Karpas-422 (cell line): ENCODE data around the gene CROCC. TPM values are rescaled to one million over a fixed set of nuclear protein-coding genes. Genes with fewer than 3 reads are reported as not detected.
"Not testable (repeated sequence)": the region's sequence is repeated elsewhere in the genome, so short reads cannot be mapped to it uniquely, and the experiment has no call there.

ENCODE experiments used
- DNase-seq: peaks from one replicate; pipeline ENCODE4 v3.0.0-alpha.2; 2015
- H2AFZ ChIP-seq: fragments of 200-600 bp; sonication (generic); 2 replicates; pipeline ENCODE4 v1.6.1; 2014; ENCODE audit warnings: antibody characterized with exemption, low read length, mixed read lengths
- H3K27ac ChIP-seq: fragments of 200-600 bp; sonication (generic); 2 replicates; pipeline ENCODE4 v1.5.1; 2014; ENCODE audit warnings: mild to moderate bottlenecking, low read length, moderate library complexity
- H3K27me3 ChIP-seq: fragments of 200-600 bp; sonication (generic); 2 replicates; pipeline ENCODE4 v1.6.1; 2014; ENCODE audit warnings: low read length, mixed read lengths
- H3K36me3 ChIP-seq: fragments of 200-600 bp; sonication (generic); 2 replicates; pipeline ENCODE4 v1.6.1; 2014; ENCODE audit warnings: low read length, mixed read lengths; ENCODE audit not compliant: insufficient read depth
- H3K4me1 ChIP-seq: fragments of 200-600 bp; sonication (generic); 2 replicates; pipeline ENCODE4 v1.6.1; 2014; ENCODE audit warnings: mild to moderate bottlenecking, low read length, mixed read lengths
- H3K4me2 ChIP-seq: fragments of 200-600 bp; sonication (generic); 2 replicates; pipeline ENCODE4 v1.6.1; 2014; ENCODE audit warnings: low read length, low read depth, mild to moderate bottlenecking; ENCODE audit not compliant: poor library complexity, severe bottlenecking
- H3K4me3 ChIP-seq: fragments of 200-600 bp; sonication (generic); 2 replicates; pipeline ENCODE4 v1.5.1; 2014; ENCODE audit warnings: mild to moderate bottlenecking, antibody characterized with exemption, low read length, mixed read lengths
- H3K79me2 ChIP-seq: fragments of 200-600 bp; sonication (generic); 2 replicates; pipeline ENCODE4 v1.6.1; 2014; ENCODE audit warnings: mild to moderate bottlenecking, low read length, mixed read lengths
- H3K9ac ChIP-seq: fragments of 200-600 bp; sonication (generic); 2 replicates; pipeline ENCODE4 v1.6.0; 2014; ENCODE audit warnings: low read length
- H3K9me2 ChIP-seq: fragments of 200-600 bp; sonication (generic), shearing (Covaris generic); replicated peaks from 2 replicates; pipeline ENCODE4 v1.6.0; 2014; ENCODE audit warnings: mild to moderate bottlenecking, low read length, moderate library complexity; ENCODE audit not compliant: insufficient read depth
- H3K9me3 ChIP-seq: fragments of 300-700, 200-600 bp; sonication (generic); 2 replicates; pipeline ENCODE4 v1.6.1; 2014; ENCODE audit warnings: low read length, mixed read lengths
- H4K20me1 ChIP-seq: fragments of 200-600 bp; sonication (generic); 2 replicates; pipeline ENCODE4 v1.6.1; 2014; ENCODE audit warnings: mild to moderate bottlenecking, antibody characterized with exemption, low read length, low read depth; ENCODE audit not compliant: insufficient read depth
- total RNA-seq: library from RNA; depleted of rRNA; stranded (reverse); fragments of >200 nt; shearing (Covaris generic); gene quantifications from 2 replicates; pipeline ENCODE4 v1.2.3, GENCODE V29; 2014; ENCODE audit warnings: low replicate concordance

Gene CROCC
- total RNA-seq, 1 experiment from 2014 or later: 12.1 TPM

DNA sequence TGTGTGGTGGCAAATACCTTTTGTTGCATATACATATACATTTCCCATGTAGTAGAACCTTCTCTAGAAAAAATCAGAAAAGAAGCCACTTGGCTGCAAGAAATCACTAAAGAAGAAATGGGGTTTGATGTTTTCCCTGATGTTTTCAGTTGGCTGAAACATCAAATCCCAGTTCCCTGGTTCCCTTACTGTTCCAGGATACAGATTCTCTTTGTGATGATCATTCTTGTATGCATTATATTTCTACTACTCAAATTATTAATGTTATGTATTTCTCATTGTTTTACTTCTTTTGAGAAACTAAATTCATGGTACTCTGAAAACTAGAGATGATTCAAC, 18.3 kb upstream of the CROCC start:
- Histone ChIP-seq H3K27me3 (no peaks in the 10 kb centered on the region), H3K9me3 (peaks cover 3% of the 10 kb centered on the region; the same call in 1 of the 2 replicates), H3K9ac (peak overlapping the region; percentile 74), H3K4me2 (peak overlapping the region; percentile 83), H3K4me1 (peaks cover 44% of the 10 kb centered on the region), H4K20me1 (no peaks in the 10 kb centered on the region), H3K79me2 (no peaks in the 10 kb centered on the region), H3K27ac (peak overlapping the region; percentile 87), H2AFZ (peak overlapping the region; percentile 85), H3K36me3 (no peaks in the 10 kb centered on the region), H3K9me2 (no peaks in the 10 kb centered on the region), H3K4me3 (peak overlapping the region; percentile 61)
- DNase-seq: no peak

DNA sequence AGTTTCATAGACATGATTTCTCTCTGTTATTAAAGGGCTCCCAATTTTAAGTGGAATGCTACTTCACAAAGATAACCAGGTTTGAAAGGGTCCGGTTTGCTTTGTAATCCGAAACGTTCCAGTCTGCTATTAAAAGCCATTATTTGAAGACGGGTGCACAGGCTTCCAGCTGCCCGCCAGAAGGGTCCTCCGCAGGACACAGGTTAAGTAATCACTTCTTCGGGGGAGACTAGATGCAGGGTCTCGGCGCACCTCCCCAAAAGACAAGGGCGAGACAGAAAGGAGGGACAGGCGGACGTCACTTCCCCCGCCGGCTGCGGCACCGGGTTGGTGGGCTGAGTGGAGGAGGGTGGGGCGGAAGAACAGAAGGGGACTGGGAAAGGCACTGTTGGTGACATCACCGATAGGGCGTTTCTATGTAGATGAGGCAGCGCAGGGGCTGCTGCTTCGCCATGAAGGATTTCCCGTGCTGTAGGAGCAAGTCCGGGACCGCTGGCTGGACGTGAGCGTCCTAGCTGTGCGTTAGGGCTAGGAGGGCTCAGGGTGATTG, 17.1 kb upstream of the CROCC start:
- Histone ChIP-seq H3K27me3 (no peaks in the 10 kb centered on the region), H3K4me3 (peak overlapping the region; percentile 61), H3K36me3 (no peaks in the 10 kb centered on the region), H3K9ac (peak overlapping the region; percentile 74), H4K20me1 (no peaks in the 10 kb centered on the region), H3K27ac (peak overlapping the region; percentile 87), H3K79me2 (no peaks in the 10 kb centered on the region), H3K4me2 (peak overlapping the region; percentile 83), H2AFZ (peak overlapping the region; percentile 24), H3K9me3 (peaks cover 3% of the 10 kb centered on the region; the same call in 1 of the 2 replicates), H3K4me1 (peaks cover 44% of the 10 kb centered on the region), H3K9me2 (no peaks in the 10 kb centered on the region)
- DNase-seq: peak; percentile 100

DNA sequence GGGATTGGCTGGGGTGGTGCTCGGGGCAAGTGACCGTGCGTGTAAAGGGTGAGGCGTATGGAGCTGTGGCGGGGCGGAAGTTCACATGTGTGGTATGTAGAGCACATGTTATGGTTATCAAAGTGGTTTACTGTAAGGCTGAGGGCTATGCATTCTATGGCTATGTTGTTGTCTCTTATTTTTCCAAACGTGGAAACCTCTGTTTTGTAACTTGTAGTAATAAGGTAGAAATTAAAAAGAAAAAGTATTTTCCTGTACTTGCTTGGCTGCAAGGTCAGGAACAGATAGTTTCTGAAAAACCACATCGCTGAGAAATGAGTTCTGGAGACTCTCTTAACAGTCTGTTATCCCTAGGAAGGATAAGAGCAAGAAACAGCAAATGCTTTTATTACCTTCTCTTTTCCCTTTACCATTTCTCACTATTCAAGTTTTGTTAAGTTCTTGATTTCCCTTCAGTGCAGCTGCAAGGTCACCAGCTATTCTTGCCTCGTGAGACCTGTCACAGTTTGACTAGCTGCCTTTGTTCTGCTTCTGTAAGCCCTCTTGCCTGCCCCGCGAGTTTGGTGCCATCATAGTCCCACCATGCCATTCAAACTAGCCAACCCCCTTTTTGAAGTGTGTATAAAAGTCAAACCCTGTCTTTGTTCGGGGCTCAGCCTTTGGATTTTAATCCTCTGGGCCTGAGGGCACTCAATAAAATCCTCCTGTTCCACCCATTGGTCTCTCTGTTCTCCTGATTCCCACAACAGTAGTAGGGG, 16.4 kb upstream of the CROCC start:
- Histone ChIP-seq H3K36me3 (no peaks in the 10 kb centered on the region), H3K4me3 (peak overlapping the region; percentile 61), H3K9me2 (no peaks in the 10 kb centered on the region), H4K20me1 (no peaks in the 10 kb centered on the region), H3K27ac (peak overlapping the region; percentile 87), H3K4me2 (peak overlapping the region; percentile 83), H3K9me3 (peaks cover 3% of the 10 kb centered on the region; the same call in 1 of the 2 replicates), H3K4me1 (peaks cover 44% of the 10 kb centered on the region), H3K27me3 (no peaks in the 10 kb centered on the region), H3K9ac (peak overlapping the region; percentile 74), H3K79me2 (no peaks in the 10 kb centered on the region), H2AFZ (0 out of 2 replicates have a peak overlapping the region, but pooled peaks have one; percentile 24)
- no peak for DNase-seq

DNA sequence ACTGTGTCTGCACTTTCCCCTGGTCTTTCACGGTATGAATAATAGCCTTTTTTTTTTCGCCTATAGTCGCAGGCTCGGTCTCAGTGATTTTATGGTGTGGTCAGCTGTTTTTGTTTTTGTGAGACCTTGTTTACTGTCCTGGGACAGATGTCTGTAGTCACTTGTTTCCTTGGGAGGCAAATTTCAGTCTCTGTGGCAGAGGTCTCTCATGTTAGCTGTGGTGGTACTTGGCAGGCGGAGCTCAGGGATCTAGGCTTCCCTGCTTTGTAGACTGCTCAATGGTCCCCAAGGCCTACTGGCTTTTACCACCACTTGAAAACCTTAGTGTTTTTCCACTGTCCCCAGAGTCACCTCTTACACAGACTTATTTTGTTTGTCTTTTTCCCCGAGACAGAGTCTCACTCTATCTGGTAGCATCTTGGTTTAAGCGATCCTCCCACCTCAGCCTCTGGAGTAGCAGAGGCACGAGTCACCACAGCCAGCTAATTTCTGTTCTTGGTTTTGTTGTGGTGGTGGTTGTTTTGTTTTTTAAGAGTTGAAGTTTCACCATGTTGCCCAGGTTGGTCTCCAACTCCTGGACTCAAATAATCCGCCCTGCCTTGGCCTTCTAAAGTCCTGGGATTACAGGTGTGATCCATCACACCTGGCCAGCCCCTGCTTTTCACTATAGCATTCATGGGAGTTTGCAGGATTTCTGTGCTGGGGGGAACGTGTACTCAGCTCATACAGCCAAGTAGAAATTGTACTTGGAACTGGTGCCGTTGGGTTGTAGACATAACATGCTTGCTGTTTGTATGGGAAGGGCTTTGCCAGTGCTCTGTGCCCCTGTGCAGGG, 15.6 kb upstream of the CROCC start:
- Histone ChIP-seq H3K9me2 (no peaks in the 10 kb centered on the region), H3K27me3 (no peaks in the 10 kb centered on the region), H3K9ac (peak overlapping the region; percentile 20), H3K4me3 (peak overlapping the region; percentile 3; the same call in 1 of the 2 replicates), H3K4me2 (peak overlapping the region; percentile 37), H3K4me1 (peaks cover 38% of the 10 kb centered on the region), H3K36me3 (no peaks in the 10 kb centered on the region), H4K20me1 (no peaks in the 10 kb centered on the region), H3K9me3 (peaks cover 3% of the 10 kb centered on the region; the same call in 1 of the 2 replicates), H2AFZ (no peak overlapping the region), H3K27ac (peak overlapping the region; percentile 87), H3K79me2 (no peaks in the 10 kb centered on the region)
- no peak for DNase-seq

DNA sequence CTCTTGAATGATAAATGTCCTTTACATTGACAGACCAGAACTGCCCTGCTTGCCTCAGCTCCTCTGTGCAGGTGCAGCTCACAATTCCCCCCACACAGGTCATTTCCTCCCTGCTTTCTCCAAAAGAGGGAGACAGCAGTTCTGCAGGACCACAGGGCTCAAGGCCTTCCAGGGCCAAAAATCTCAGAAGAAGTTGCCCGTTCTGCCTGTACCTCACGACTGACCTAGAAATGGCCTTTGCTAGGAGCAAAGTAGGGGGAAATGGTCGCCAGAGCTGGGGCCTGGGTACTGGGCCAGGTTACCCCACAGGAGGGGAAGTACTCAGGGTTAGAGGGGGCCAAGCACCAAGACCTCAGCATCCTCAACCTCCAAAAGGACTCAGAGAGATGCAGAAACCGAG, 14.9 kb upstream of the CROCC start:
- H3K27ac ChIP-seq: no peak overlapping the region
- no peak overlapping the region for H3K9ac ChIP-seq
- H2AFZ ChIP-seq: no peak overlapping the region
- no peak overlapping the region for H3K4me3 ChIP-seq
- no peaks in the 10 kb centered on the region for H3K36me3 ChIP-seq
- no peak overlapping the region for H3K4me2 ChIP-seq
- peaks cover 31% of the 10 kb centered on the region for H3K4me1 ChIP-seq
- H3K9me2 ChIP-seq: no peaks in the 10 kb centered on the region
- H3K9me3 ChIP-seq: peaks cover 3% of the 10 kb centered on the region; the same call in 1 of the 2 replicates
- no peaks in the 10 kb centered on the region for H4K20me1 ChIP-seq
- DNase-seq: no peak
- no peaks in the 10 kb centered on the region for H3K27me3 ChIP-seq
- no peaks in the 10 kb centered on the region for H3K79me2 ChIP-seq

DNA sequence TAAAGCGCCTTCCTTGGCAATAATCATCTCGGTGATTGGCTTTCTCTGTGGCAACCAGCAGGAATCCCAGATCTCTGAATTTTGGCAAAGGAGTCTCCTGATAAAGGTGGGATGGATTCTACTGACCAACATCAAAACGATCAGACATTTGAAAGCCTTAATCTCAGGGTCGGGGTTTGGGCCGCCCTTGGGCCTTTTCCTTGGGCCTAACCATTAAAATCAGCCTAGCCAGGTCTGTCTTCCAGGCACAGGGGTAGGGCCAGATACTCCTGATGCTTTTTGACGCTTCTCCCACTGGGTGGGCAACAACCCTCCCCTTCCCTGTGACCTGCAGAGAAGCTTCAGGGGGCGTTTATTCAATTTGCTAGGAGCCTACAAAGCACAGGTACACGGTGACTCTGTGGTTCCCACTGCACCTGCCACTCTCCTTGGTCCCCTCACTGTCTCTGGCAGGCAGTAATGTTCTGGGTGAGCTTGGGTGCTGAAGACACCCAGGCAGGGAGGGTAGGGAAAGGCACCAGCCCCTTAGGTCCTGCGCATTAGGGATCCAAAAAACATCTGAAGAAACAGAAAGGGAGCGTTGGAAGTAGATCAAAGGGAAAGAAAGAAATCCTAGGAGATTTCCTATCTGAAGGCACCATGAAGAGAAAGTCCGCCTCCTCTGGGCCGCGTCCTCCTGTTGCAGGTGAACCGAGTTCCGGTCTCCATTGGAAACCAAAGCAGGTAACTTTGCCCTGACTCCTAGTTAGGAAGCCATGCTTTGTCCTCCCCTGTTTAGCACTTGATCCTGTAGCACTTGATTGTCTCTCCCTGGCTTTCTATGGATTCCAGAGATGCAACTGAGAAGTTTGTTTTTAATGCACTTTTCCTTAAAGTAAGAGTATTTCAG, 13.6 kb upstream of the CROCC start:
- Histone ChIP-seq H3K36me3 (no peaks in the 10 kb centered on the region), H3K4me1 (peaks cover 33% of the 10 kb centered on the region), H3K4me2 (no peak overlapping the region), H3K9me2 (no peaks in the 10 kb centered on the region), H3K27ac (no peak overlapping the region), H3K27me3 (no peaks in the 10 kb centered on the region), H3K9me3 (peaks cover 3% of the 10 kb centered on the region; the same call in 1 of the 2 replicates), H3K79me2 (no peaks in the 10 kb centered on the region), H3K9ac (no peak overlapping the region), H2AFZ (no peak overlapping the region), H4K20me1 (no peaks in the 10 kb centered on the region), H3K4me3 (no peak overlapping the region)
- DNase-seq: no peak

DNA sequence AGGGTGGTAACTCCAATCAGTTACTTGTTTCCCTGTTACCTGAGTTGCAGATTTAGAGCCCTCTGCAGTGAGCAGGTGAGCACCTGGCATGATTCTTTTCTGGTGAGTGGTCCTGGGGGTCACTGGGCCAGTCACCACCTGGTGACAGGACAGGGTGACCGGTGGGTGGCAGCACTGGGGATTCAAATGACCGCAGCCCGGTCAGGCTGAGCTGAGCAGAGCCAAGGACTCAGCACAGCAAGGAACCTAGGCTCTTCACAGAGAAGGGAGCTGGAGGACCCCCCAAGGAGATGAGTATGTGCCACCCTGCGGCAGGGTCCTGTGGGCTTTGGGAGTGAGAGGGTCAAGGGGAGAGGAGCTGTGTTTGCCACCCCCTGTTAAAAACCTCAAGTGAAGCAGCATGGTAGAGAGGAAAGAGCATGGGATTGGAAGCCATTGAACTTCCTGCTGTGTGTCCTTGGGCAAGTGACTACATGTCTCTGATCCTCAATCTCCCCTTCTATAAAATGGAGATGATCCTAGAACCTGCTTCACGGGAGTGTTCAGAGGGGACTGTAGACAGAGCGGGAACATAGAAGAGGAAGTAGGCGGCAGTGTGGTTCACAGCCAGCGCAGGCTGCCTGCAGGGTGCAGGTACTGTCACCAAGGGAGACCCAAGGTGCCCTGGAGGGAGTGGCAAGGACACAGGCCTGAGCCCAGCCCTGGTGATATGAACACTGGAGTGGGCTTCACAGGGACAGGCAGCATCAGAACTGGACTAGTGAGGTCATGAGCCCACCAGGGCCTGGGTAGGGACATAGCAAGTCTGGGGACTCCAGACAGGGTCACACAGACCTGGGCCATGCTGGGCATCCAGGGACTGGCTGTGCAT, 9.6 kb upstream of the CROCC start:
- H3K4me2 ChIP-seq, H3K27me3 ChIP-seq, H2AFZ ChIP-seq, H3K79me2 ChIP-seq, H3K27ac ChIP-seq, H3K9me3 ChIP-seq, H3K9me2 ChIP-seq, H4K20me1 ChIP-seq, DNase-seq, H3K9ac ChIP-seq, H3K4me3 ChIP-seq, H3K36me3 ChIP-seq: not testable (repeated sequence)
- peaks cover 19% of the 10 kb centered on the region for H3K4me1 ChIP-seq
